ENCODE data around the gene RTN4R.

The RTN4R gene

DNA sequence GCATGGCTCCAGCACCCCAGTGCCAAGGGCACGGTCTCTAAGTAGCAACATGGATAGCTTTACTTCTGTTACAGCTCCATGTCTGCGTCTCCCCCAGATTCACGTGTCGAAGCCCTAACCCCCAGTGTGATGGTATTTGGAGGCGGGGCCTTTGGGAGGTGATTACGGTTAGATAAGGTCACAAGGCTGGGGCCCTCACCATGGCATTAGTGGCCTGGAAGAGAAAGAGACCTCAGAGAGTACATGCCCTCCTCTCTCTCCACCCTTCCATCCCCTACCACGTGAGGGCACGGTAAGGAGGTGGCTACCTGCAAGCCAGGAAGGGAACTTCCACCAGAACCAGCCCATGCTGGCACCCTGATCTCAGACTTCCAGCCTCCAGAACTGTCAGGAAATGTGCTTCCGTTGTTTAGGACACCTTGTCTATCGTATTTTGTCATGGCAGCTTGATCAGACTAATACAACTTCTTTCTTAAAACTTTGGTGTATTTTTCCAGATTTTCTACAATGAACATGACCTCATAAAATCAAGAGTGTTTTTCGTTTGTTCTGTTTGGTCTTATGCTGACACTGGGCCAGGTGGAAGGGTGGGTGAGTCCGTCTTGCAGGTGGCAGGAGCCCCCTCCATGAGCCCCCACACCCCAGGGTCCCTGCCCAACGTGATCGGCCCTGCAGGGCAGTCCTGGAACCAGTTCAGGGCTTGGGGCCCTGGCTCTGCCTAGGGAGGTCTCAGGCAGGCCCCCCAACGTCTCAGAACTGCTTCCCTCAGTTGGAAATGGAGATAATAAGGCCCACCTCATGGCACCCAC, 10.7 kb downstream of the RTN4R start:
- DNase-seq (ENCODE audit: low spot score), result no peak

DNA sequence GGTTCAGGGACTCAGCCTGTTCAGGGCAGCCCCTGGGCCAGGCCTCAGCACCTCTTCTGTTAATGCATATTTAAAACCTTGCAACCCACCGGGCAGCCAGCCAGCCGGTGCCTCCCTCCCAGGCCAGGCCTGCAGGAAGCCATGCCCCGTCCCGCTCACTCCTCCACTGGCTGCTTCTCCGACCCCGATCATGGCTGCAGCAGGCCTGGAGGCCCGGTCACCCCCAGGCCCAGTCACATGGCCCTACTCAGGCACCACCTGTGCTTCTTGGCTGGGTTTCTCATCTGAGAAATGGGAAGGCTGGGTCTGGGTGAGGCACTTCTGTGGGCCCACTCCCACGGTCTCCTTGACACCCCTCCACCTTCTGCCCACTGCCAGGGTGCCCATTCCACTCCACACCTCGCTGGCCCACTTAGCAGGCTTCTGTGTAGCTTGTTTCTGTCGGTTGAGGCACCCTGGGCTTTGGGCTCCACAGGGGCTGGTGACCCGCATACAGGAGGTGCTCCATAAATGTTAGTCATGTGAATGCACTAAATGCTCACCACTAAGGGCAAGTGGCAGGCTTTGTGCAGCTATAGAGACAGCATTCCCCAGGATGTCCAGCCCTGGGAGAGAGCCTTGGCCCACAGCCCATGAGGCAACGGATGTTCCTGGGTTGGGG, 11.4 kb downstream of the RTN4R start:
- no peak for DNase-seq (ENCODE audit: low spot score)

DNA sequence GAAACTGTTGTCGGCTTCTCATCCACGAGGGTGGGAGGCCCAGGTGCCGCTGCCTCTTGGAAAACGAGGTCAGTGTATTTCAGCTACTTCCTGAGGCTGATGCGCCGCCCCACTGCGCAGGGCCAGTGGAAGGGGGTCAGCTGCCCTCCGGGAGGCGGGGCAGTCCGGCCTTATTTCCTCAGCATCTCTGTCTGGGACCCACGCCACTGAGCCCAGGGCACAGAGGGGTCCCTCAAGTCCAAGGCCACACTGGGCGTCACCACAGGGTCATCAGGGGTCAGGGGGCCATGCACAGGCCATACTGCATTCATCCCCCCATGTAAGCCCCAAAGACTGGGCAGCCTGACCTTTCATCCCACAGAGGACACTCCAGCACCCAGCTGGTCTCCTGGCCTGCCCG, 12.1 kb downstream of the RTN4R start:
- DNase-seq (ENCODE audit: low spot score), result no peak

DNA sequence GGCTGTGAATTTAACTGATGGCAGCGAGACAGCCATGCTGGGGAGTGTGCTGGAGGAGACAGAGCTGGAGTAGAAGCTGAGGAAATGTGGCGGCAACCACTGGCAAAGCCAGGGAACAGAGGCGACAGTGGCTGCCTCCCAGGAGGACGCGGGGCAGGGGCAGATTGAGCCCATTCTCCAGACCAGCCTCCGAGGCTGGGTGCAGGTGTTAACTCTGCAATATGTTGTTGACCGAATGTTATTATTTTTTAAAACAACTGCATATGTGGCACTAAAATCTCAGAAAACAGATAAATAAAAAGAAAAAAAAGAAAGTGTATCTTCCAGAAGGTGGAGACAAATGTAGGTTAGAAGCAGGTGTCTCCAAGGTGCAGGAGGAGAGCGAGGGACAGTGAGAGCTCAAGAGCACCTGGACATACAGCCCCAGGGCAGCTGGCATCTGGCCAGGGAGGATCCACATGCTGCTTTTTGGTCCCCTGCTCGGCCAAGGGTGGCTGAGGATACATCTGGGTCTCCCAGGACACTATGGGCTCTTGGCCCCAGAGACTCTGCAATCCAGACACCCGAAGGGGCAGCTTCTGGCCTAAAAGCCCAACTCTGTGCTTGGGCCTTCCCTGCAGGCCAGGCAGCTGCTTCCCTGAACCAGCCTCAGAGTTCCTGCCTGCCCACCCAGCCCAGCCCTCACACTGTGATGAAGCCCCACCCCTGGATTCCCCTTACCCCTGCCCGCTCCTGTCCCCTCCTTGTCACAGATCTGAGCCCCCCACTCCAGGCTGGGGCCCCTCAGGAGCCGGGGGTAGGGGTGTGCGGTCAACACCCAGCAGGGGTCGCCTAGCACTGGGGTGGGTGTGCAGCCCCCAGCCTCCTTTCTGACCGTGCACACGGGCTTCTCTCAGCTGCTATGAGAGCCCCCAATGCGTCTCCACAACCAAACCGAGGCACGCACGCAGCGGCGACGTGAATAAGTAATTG, 12.9 kb downstream of the RTN4R start:
- no peak for DNase-seq (ENCODE audit: low spot score)

DNA sequence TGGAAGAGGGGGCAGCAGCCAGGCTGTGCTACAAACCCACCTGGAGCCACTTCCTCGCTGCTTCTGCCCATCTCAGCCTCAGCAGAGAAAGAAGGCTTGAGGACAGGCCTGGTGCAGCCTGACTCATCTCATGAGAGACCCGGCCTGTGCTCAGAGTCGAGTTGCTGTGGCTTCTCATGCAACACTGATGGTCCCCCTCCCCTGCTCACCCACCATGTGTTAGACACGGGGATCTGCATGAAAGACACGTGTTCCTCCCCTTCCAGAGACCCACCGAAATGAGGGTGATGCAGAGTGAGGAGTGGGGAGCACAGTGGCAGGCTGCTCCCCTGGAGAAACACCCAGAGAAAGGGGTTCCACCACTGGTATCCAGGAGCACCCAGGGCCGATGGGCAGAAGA, 15.0 kb downstream of the RTN4R start:
- no peak for DNase-seq (ENCODE audit: low spot score)

DNA sequence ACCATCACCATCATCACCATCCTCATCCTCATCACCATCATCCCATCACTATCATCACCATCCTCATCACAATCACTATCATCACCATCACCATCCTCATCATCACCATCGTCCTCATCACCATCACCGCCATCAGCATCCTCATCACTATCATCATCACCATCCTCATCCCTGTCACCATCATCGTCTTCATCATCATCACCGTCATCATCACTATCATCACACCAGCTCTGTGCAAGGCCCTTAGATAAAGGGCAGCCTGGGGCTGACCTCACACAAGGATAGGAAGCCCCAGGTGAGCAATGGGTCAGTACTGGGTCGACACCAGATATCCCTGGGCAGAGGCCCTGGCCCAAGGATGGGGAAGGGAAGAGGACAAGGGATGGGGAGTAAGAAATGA, 16.1 kb downstream of the RTN4R start:
- no peak for DNase-seq (ENCODE audit: low spot score)

DNA sequence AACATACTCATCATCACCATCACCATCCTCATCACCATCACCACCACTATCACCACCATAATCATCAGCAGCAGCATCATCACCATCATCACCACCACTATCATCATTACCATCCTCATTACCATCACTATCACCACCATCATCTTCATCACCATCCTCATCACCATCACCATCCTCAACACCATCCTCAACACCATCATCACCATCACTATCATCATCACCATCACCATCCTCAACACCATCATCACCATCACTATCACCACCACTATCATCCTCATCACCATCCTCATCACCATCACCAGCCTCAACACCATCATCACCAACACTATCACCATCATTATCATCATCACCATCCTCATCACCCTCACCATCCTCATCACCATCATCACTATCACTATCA, 16.6 kb downstream of the RTN4R start:
- no peak for DNase-seq (ENCODE audit: low spot score)

DNA sequence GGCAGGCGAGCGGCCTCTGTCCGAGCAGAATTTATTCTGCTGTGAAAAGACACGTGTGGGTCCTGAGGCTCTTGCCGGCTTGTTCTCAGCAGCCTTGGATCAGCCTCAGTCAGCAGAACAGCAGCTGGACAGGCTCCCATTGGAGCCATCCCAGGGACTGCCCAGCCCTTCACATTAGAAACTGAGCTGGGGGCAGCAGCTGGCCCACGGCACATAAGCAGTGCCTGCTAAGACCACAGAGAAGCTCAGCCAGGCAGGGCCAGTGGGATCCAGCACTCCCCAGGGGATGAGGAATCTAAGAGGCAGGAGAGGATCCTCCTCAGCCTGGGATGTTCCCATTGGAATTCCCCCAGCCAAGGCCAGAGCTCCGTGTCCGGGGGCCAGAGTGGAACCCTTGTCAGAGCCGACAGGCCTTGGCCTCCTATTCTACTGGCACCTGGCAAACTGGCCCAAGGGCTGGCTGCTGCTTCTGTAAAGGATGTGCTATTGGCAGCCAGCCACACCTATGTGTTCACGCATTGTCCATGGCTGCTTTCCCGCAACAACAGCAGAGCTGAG, 18.2 kb downstream of the RTN4R start:
- no peak for DNase-seq (ENCODE audit: low spot score)

DNA sequence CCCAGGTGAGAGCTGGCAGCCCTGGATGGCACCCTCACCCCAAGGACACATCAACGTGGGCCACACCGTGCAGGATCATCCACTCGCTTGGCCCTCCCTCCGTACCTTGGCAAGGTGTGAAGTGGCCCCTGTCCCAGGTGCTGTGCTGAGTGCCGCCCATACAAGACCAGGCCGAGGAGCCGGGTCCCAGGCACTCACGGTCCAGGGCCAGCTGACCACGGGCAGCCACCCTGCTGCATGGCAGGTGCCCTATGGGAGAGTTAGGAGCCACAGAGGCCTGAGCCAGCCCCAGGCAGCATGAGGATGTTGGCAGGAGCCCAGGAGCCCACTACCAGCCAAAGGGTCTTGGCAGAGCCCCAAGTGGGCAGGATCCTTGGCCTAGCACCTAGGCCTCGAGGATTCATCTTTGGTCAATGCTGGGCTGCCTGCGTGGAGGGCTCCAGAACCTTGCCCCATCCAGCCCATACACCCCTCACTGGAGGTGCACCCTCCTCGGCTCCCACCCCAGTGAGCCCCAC, 19.6 kb downstream of the RTN4R start:
- DNase-seq (ENCODE audit: low spot score), result no peak

DNA sequence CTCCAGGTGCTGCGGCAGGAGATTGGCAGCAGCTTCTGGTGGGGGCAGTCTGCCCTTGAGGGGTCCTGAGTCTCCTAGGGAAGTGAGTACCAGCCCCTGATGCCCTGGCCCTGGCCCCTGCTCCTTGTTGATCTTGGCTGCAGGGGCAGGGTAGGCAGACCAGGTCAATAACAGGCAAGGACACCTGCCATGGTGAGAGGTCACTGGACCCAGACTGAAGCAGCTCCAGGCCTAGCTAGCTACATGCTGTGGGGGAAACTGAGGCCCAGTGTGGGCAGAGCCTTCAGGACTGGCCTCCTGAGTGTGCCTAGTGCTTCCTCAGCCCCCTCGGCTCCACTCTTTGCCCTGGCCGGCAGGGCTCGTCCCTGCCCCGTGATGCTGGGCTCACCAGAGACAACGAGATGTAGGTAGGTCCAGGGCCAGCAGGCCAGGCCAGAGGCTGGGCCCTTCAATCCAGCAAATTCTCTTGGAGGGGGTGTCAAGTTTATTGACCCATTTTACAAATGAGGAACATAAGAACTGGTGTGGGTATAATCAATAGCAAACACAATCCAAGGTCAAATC, 20.4 kb downstream of the RTN4R start:
- DNase-seq (ENCODE audit: low spot score), result no peak

DNA sequence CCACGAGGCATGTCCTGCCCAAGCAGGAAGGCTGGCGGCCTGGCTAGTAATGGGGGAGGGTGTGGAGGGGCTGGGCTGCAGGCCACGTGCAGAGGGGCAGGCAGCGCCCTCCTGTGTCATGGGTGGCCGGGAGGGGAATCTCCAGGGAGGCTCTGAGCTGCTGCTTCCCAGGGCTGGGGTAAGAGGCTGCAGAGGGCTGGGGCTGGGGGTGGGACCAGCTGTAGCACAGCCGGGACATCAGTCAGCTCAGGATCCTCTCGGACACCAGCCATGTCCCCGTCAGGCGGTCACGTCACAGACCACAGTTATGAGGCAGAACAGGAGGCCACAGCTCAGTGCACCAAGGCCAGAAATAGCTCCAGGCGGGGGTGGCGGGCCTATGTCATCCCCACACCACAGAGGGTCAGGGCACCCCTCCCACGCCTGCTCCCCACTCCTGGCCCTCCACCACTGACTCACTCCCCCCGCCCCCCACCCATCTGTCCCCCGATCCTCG, 21.1 kb downstream of the RTN4R start:
- DNase-seq (ENCODE audit: low spot score), result no peak

DNA sequence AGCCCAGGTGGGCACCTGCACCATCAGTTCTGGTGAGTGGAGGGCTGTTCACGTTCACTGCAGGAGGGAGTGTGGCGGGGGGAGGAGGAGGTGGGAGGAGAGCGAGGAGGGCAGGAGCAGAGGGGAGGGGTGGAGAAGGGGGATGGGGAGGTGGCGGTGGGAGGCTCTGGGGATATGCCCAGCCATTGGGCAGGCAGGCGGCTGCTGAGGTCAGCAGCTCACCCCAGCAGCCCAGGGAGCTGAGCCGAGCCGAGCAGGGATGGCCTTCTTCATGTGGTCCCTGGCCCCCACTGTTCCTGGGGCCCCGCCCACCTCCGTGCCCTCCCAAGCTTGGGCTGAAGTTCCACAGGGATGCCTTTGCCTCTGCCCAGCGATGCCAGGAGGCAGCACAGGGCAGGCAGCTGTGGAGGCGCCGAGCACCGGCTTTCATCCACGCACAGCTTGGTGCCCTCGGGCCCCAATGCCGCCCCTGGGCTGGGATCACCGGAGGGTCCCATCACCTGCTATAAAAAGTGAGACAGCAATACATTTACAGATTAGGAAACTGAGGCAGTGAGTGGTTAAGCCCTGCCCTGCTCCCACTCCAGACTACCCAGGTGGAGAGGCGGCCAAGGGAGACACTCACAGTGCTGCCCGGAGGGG, 21.6 kb downstream of the RTN4R start:
- DNase-seq (ENCODE audit: low spot score), result no peak

DNA sequence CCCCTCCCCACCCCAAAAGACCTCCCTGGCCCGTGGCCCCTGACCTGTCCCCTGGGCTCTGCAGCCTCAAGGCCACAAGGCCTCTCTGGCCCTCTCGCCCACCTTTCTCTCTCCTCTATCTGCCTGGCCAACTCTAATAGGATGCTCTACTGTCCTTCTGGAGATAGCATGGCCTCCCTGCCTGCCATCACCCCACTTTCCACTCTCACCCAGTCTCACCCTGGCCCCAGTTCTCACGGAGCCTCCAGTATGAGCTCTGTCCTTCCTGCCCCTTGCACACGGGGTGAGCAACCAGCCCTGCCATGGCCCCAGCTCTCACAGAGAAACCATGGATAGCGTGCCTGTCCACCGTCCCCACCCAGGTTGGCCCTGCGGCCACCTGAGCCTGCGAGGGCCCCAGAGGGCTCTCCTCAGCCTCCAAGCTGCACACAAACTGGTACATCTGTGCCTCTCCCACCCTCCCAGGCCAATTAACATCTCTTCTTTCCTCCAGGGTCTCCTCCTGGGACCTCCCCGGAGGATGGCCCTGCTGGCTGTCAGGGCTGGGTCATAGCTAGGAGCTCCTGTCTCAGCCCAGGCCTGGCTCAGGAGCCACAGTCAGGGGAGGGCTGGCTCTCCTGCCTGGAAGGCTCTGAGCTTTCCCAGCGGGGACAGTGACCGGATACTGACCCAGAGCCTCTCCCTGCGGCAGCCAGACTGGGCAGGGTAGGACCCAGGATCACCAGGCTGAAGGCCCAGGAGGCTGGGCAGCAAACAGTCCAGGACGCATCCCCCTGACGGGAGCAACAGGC, 22.3 kb downstream of the RTN4R start:
- no peak for DNase-seq (ENCODE audit: low spot score)

DNA sequence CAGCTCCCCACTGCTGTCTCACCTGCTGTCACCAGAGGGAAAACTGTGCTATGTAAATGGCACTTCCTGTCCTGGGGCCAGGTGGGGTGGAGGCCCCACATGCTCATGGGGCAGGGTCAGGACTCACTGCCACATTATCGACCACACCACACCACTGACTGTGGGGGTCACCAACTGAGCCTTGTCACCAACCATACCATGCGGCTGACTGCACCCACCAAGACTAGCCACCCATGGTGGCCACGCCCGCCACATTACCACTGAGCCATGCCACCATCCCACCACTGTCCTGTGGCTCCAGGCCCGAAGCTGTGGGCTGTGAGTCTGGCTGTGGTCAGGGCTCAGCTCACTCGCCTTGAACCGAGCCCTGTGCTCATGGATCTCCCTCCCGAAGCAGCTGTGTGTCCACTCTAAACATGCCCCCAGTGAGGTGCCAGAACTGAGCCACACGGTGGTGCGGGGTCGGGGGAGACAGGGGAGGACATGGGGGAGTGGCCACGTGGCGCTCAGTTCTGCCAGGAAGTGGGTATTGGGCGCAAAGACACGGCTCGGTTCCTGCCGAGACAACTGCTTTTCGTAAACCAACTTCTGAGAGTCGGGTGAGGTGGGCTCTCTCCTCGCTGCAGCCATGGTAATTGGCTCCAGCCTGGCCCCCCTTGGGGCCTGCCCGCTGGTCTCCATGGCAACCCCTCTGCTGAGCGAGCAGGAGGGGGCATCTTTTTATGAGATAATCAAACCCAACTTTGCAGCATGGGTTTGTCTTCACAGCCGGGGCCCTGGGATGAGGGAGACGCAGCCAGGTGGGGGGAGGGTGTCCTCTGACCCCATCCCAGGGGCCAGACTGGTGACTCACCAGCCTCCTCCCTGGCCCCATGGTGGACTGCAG, 23.2 kb downstream of the RTN4R start:
- DNase-seq (ENCODE audit: low spot score), result no peak

DNA sequence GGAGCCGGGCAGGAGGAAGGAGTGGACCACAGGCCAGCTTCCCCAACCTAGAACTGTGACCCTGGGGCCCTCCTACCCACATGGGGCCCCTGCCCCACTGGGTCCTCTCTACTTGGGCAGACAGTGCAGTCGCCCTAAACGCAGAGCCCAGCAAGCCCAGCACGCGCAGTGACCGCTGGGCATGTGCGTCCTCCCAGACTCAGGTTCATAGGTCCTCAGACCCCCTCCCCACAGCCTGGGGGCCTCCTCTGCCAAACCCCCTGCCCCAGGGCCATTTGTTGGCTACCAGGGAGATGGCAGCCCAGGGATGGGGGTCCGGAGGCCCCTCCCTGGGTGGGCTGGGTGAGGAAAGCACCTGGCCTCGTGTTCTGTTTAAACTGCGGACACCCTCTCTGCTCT, 23.9 kb downstream of the RTN4R start:
- no peak for DNase-seq (ENCODE audit: low spot score)

DNA sequence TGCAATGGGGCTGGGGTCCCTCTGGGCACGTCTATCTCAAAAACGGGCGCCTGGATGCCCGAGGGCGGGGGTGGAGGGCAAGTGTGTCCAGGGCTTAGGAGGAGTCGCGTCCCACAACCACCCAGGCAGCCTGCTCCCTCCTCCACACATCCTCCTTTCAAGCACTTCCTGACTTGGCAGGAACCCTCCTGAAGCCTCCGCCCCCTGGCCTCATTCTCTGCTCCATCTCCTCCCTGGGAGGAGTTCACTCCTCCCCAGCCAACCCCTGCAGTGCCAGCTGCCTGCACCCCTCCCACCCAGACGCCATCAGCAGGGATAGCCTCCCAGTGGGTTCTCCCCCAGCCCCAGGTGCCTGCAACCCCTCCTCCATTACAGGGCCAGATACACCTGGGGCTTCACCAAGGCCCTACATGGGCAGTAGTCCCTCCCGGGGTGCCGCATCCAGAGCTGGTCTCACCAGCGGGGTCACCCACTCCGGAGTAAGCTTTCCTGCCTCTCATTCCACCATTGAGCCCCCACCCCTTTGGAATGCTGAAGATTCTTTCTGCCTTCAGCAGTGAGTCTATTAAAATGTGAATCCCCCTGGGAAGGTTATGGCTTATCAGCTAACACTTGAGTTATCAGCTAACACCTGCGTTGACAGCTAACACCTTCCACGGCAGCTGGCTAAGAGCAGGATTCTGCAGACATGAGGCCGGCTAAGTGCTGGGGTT, 24.4 kb downstream of the RTN4R start:
- DNase-seq (ENCODE audit: low spot score), result no peak

DNA sequence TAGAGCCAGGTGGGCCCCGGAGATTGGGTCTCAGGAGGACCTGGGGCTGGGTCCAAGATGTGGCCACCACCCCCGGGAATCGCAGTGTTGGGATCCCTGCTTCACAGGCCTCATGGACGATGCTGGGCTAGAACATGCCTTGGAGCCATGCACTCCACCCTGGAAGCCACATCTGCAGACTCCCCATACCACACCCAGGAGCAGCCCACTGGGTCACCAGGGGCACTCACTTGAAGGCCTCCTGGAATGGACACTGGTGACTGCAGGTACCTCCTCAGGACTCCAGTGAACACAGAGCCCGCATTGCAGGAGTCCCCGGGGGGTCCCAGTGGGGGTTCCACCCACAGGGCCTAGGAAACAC, 25.0 kb downstream of the RTN4R start:
- no peak for DNase-seq (ENCODE audit: low spot score)

DNA sequence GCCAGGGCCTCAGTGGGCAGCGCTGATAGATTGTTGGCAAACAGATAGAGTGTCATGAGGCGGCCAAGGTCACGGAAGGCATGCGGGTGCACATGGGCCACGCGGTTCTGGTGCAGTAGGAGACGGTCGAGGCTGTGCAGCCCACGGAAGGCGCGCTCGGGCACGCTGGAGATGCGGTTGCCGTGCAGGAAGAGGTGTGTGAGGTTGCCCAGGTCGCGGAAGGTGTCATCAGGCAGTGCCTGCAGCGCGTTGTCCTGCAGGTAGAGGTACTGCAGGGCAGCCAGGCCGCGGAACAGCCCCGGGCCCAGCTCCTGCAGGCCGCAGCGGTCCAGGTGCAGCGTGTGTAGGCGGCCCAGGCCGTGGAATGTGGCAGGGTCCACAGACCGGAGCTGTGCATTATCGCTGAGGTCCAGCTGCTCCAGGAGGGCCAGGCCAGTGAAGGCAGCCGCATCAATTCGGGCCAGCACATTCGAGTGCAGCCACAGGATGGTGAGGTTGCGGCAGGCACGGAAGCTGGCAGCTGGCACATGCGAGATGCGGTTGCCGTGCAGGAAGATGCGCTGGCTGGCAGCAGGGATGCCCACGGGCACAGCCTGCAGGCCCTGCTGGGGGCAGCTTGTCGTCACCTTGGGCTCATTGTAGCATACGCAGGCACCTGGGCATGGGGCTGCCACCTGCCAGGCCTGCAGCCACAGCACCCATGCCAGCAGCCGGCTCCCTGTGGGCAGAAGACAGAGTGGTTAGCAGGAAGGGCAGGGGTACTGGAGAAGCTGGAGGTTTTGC, 25.5 kb downstream of the RTN4R start:
- DNase-seq (ENCODE audit: low spot score), result no peak

All from hematopoietic multipotent progenitor cell treated with erythropoietin and hydrocortisone succinate and interleukin-3 and kit ligand, for 15 days (in vitro differentiated cells).